H1 (cell line): ENCODE data around the gene METTL6. TPM values are rescaled to one million over a fixed set of nuclear protein-coding genes. Genes with fewer than 3 reads are reported as not detected.

Experiments
- CTCF ChIA-PET: fragments of 300-600 bp; sonication (Branson Sonifier 250); formaldehyde crosslinking; loops from one replicate; lab custom pipeline; 2021; ENCODE audit not compliant: partially characterized antibody; lab: Charles Lee
- POLR2A ChIA-PET: fragments of 300-600 bp; sonication (Branson Sonifier 250); formaldehyde crosslinking; loops from one replicate; lab custom pipeline; 2021; ENCODE audit warnings: inconsistent platforms; ENCODE audit not compliant: partially characterized antibody; lab: Charles Lee
- DNase-seq, 2 experiments: peaks; one replicate each; pipeline versions ENCODE4 v3.0.0 to v3.0.0-alpha.2; 2010 to 2022; ENCODE audit warnings: low spot score in 2 of 2, low read depth in 1 of 2, mixed read lengths in 1 of 2
- FAIRE-seq: peaks from 2 replicates; lab custom pipeline; 2011; peaks lifted over from hg19 to GRCh38; lab: Jason Lieb, UNC
- H2AFZ ChIP-seq: 2 replicates; pipeline ENCODE4 v1.8.1; 2012; ENCODE audit warnings: low read length, inconsistent platforms
- H2AK5ac ChIP-seq: 2 replicates; pipeline ENCODE4 v1.6.1; 2013; ENCODE audit warnings: low read depth, low read length
- H2BK120ac ChIP-seq: replicated peaks from 2 replicates; pipeline ENCODE3; 2013; ENCODE audit warnings: low read depth, low read length, inconsistent platforms
- H2BK12ac ChIP-seq: 2 replicates; pipeline ENCODE4 v1.6.1; 2013; ENCODE audit warnings: low read depth, low read length
- H2BK15ac ChIP-seq: 2 replicates; pipeline ENCODE4 v1.6.1; 2013; ENCODE audit warnings: low read length
- H2BK20ac ChIP-seq: 2 replicates; pipeline ENCODE4 v1.6.1; 2013; ENCODE audit warnings: low read length
- H2BK5ac ChIP-seq: 2 replicates; pipeline ENCODE4 v1.6.1; 2013; ENCODE audit warnings: low read depth, low read length
- H3K14ac ChIP-seq: 2 replicates; pipeline ENCODE4 v1.6.1; 2013; ENCODE audit warnings: inconsistent platforms; ENCODE audit not compliant: insufficient read length
- H3K18ac ChIP-seq: 2 replicates; pipeline ENCODE4 v1.6.1; 2013; ENCODE audit warnings: low read length; ENCODE audit errors: extremely low read depth
- H3K23ac ChIP-seq: 2 replicates; pipeline ENCODE4 v1.6.1; 2013; ENCODE audit warnings: inconsistent platforms; ENCODE audit not compliant: insufficient read length
- H3K23me2 ChIP-seq: 2 replicates; pipeline ENCODE4 v1.6.1; 2013; ENCODE audit warnings: low read depth, low read length
- H3K27ac ChIP-seq: 2 replicates; pipeline ENCODE4 v1.6.1; 2011; ENCODE audit warnings: low read depth, low read length, inconsistent platforms
- H3K27me3 ChIP-seq, 4 experiments: replicated peaks in 1 of 4; 1 replicate in 1 of 4; 2 replicates in 3 of 4; pipeline versions ENCODE4 v1.6.1 to v1.8.1; 2011 to 2013; ENCODE audit warnings: low read length in 3 of 4, mild to moderate bottlenecking in 3 of 4, inconsistent platforms in 2 of 4, mixed read lengths in 2 of 4, moderate library complexity in 1 of 4; ENCODE audit not compliant: control insufficient read depth in 3 of 4, insufficient read depth in 3 of 4; ENCODE audit errors: extremely low read depth in 1 of 4
- H3K36me3 ChIP-seq, 4 experiments: 2 replicates each; pipeline versions ENCODE4 v1.6.1 to v1.8.1; 2011 to 2013; ENCODE audit warnings: mild to moderate bottlenecking in 4 of 4, low read length in 3 of 4, moderate library complexity in 2 of 4, control low read depth in 1 of 4, inconsistent platforms in 1 of 4; ENCODE audit not compliant: insufficient read depth in 4 of 4, control insufficient read depth in 2 of 4
- H3K4ac ChIP-seq: replicated peaks from 2 replicates; pipeline ENCODE3; 2013; ENCODE audit warnings: low read length, low read depth, mixed read lengths, inconsistent platforms; ENCODE audit not compliant: insufficient read length
- H3K4me1 ChIP-seq, 4 experiments: replicated peaks in 1 of 4; 1 replicate in 1 of 4; 2 replicates in 3 of 4; pipeline versions ENCODE4 v1.6.1 to v1.8.1; 2011 to 2013; ENCODE audit warnings: low read length in 3 of 4, inconsistent platforms in 2 of 4, mixed read lengths in 1 of 4; ENCODE audit not compliant: insufficient read depth in 4 of 4, control insufficient read depth in 3 of 4
- H3K4me2 ChIP-seq, 2 experiments: 2 replicates each; pipeline versions ENCODE4 v1.6.1 to v1.8.1; 2011 to 2013; ENCODE audit warnings: low read depth in 2 of 2, low read length in 2 of 2, control low read depth in 1 of 2, inconsistent platforms in 1 of 2, mild to moderate bottlenecking in 1 of 2; ENCODE audit not compliant: insufficient read depth in 1 of 2
- H3K4me3 ChIP-seq, 4 experiments: fragments of 200-600, 300-600 bp in 1 of 4; sonication (generic), shearing (Covaris generic), sonication (Bioruptor Twin) in 1 of 4; 2 replicates each; pipeline versions ENCODE4 v1.5.1 to v1.8.1; 2011 to 2016; ENCODE audit warnings: low read length in 4 of 4, low read depth in 3 of 4, control low read depth in 2 of 4, inconsistent platforms in 2 of 4, mild to moderate bottlenecking in 2 of 4, mixed read lengths in 1 of 4, moderate library complexity in 1 of 4; ENCODE audit not compliant: insufficient read depth in 2 of 4; ENCODE audit errors: extremely low read depth in 1 of 4
- H3K56ac ChIP-seq: replicated peaks from 2 replicates; pipeline ENCODE3; 2013; ENCODE audit warnings: low read depth, mild to moderate bottlenecking, mixed read lengths, low read length, inconsistent platforms; ENCODE audit not compliant: insufficient read length
- H3K79me1 ChIP-seq: 2 replicates; pipeline ENCODE4 v1.6.1; 2013; ENCODE audit warnings: low read depth, low read length, control low read depth
- H3K79me2 ChIP-seq, 2 experiments: 2 replicates each; pipeline versions ENCODE4 v1.6.1 to v1.8.1; 2012 to 2013; ENCODE audit warnings: low read length in 2 of 2, mild to moderate bottlenecking in 2 of 2, inconsistent platforms in 1 of 2; ENCODE audit not compliant: insufficient read depth in 2 of 2, control insufficient read depth in 1 of 2
- H3K9ac ChIP-seq, 4 experiments: replicated peaks in 1 of 4; 1 replicate in 1 of 4; 2 replicates in 3 of 4; pipeline versions ENCODE4 v1.6.1 to v1.8.1; 2011 to 2013; ENCODE audit warnings: low read depth in 3 of 4, low read length in 3 of 4, control low read depth in 2 of 4, mild to moderate bottlenecking in 2 of 4, moderate library complexity in 2 of 4, inconsistent platforms in 1 of 4; ENCODE audit errors: extremely low read depth in 1 of 4
- H3K9me3 ChIP-seq, 2 experiments: 2 replicates each; pipeline versions ENCODE4 v1.6.1 to v1.8.1; 2012 to 2013; ENCODE audit warnings: mild to moderate bottlenecking in 2 of 2, moderate library complexity in 2 of 2, control low read depth in 1 of 2, inconsistent platforms in 1 of 2, low read depth in 1 of 2, low read length in 1 of 2, mixed read lengths in 1 of 2; ENCODE audit not compliant: insufficient read depth in 2 of 2
- H4K20me1 ChIP-seq, 2 experiments: replicated peaks in 1 of 2; 2 replicates each; pipeline versions ENCODE3 to v1.8.1; 2011 to 2013; ENCODE audit warnings: inconsistent platforms in 2 of 2, low read length in 2 of 2, mild to moderate bottlenecking in 1 of 2; ENCODE audit not compliant: insufficient read depth in 2 of 2, control insufficient read depth in 1 of 2
- H4K5ac ChIP-seq: 2 replicates; pipeline ENCODE4 v1.6.1; 2013; ENCODE audit warnings: low read length, low read depth, mixed read lengths, inconsistent platforms; ENCODE audit not compliant: insufficient read length
- H4K8ac ChIP-seq: 2 replicates; pipeline ENCODE4 v1.8.0; 2013; ENCODE audit warnings: mild to moderate bottlenecking, moderate library complexity, low read length, inconsistent platforms; ENCODE audit not compliant: insufficient read depth; ENCODE audit errors: extremely low read depth
- H4K91ac ChIP-seq: replicated peaks from 2 replicates; pipeline ENCODE3; 2013; ENCODE audit warnings: low read length, mixed read lengths, inconsistent platforms; ENCODE audit not compliant: insufficient read length
- ATF2 ChIP-seq: IDR thresholded peaks from 2 replicates; pipeline ENCODE4 v1.6.1; 2012; ENCODE audit warnings: low read length, inconsistent platforms
- NANOG ChIP-seq: IDR thresholded peaks from 2 replicates; pipeline ENCODE4 v1.6.1; 2011; ENCODE audit warnings: low read length, low read depth, mild to moderate bottlenecking, inconsistent platforms; ENCODE audit not compliant: insufficient read depth, poor library complexity, severe bottlenecking
- TBP ChIP-seq: IDR thresholded peaks from 2 replicates; pipeline ENCODE4 v1.6.1; 2011; ENCODE audit warnings: low read depth, low read length, improper control_type of control experiment
- WGBS, 2 experiments: shearing (Covaris generic) in 1 of 2; methylation state at CpG; one replicate each; pipeline versions ENCODE4 v1.1.6 to v1.1.7; 2013 to 2015; ENCODE audit warnings: low lambda C conversion rate in 2 of 2, mixed read lengths in 2 of 2, inconsistent platforms in 1 of 2, low coverage in 1 of 2, missing lambda C conversion rate in 1 of 2; ENCODE audit not compliant: insufficient replicate concordance in 2 of 2, insufficient coverage in 1 of 2, insufficient read length in 1 of 2; ENCODE audit errors: extremely low coverage in 1 of 2, missing lambda C conversion rate in 1 of 2; 5-methylcytosine and 5-hydroxymethylcytosine counted together
- polyA plus RNA-seq, 7 experiments: library from polyadenylated mRNA; depleted of rRNA in 3 of 7; stranded (reverse) in 5 of 7; unstranded in 2 of 7; fragments of >200 nt in 5 of 7; fragments of 200-250 nt in 2 of 7; gene quantifications; 1 replicate in 5 of 7; 2 replicates in 1 of 7; 4 replicates in 1 of 7; pipeline versions ENCODE4 v1.2.1 to v1.2.3, GENCODE V29; 2011 to 2013; ENCODE audit warnings: missing spikeins in 2 of 7, mixed read lengths in 2 of 7
- total RNA-seq: library from RNA; stranded (reverse); fragmentation: NEBNext Ultra II Directional; extraction: Animal tissue kit (Norgen Biotek cat#: 25700); gene quantifications from 2 replicates; pipeline ENCODE4 v1.2.1, GENCODE V29; 2021

The METTL6 gene
- total and polyA plus RNA-seq, 2 of the 8 experiments (the other 6 are each of a cell fraction or from before 2014, with no cell fraction given): 18.4 to 20.0 TPM

- H4K5ac ChIP-seq: no peak overlapping the region
- no peak overlapping the region for H2BK5ac ChIP-seq
- CTCF ChIA-PET: no interaction called here
- no peak overlapping the region for H3K18ac ChIP-seq
- no peak overlapping the region for H3K4me3 ChIP-seq
- H4K20me1 ChIP-seq: no peaks in the 10 kb centered on the region
- no peak for DNase-seq
- H2BK20ac ChIP-seq: no peak overlapping the region
- no peak overlapping the region for H2BK15ac ChIP-seq
- H3K79me1 ChIP-seq: no peaks in the 10 kb centered on the region
- H4K91ac ChIP-seq: no peak overlapping the region
- TF ChIP-seq ATF2 (no peak), NANOG (no peak), TBP (no peak)
- TF ChIP-seq, all 59 proteins: peak for 0
- FAIRE-seq: no peak
- Histone ChIP-seq H4K8ac (no peak overlapping the region), H3K56ac (no peak overlapping the region), H2BK120ac (no peak overlapping the region), H3K9me3 (peaks cover 6 to 7% of the 10 kb centered on the region in 2 experiments; a peak in 1 of 4 replicates), H3K27ac (no peak overlapping the region), H3K23me2 (no peaks in the 10 kb centered on the region), H3K79me2 (no peaks in the 10 kb centered on the region), H2AFZ (no peak overlapping the region), H3K4ac (no peak overlapping the region), H3K9ac (no peak overlapping the region), H3K4me2 (no peak overlapping the region), H3K4me1 (no peaks in the 10 kb centered on the region), H3K36me3 (no peaks in the 10 kb centered on the region; a peak in 1 of 8 replicates), H3K14ac (no peak overlapping the region), H2BK12ac (no peak overlapping the region), H3K23ac (no peak overlapping the region), H2AK5ac (no peak overlapping the region), H3K27me3 (no peaks in the 10 kb centered on the region)
- POLR2A ChIA-PET: no interaction called here
- 87% methylated on average over 5 of the region's 5 CpGs; no CpG with 5 or more reads in 1 of the 2 experiments for WGBS, 2 experiments
Measured at GRCh38 chr3:15391007-15391406, 36.3 kb downstream of the METTL6 start.
